HG02798 (cell line): ENCODE results near the gene HYCC2.
"Not testable (repeated sequence)": the region's sequence is repeated elsewhere in the genome, so short reads cannot be mapped to it uniquely, and the experiment has no call there.

ENCODE experiments used
- ATAC-seq: cut with Tn5 transposase; IDR thresholded peaks from one replicate; pipeline ENCODE4 v1.9.1; 2021; ENCODE audit warnings: mild to moderate bottlenecking; ENCODE audit not compliant: unreplicated experiment, poor library complexity

HYCC2 gene

DNA sequence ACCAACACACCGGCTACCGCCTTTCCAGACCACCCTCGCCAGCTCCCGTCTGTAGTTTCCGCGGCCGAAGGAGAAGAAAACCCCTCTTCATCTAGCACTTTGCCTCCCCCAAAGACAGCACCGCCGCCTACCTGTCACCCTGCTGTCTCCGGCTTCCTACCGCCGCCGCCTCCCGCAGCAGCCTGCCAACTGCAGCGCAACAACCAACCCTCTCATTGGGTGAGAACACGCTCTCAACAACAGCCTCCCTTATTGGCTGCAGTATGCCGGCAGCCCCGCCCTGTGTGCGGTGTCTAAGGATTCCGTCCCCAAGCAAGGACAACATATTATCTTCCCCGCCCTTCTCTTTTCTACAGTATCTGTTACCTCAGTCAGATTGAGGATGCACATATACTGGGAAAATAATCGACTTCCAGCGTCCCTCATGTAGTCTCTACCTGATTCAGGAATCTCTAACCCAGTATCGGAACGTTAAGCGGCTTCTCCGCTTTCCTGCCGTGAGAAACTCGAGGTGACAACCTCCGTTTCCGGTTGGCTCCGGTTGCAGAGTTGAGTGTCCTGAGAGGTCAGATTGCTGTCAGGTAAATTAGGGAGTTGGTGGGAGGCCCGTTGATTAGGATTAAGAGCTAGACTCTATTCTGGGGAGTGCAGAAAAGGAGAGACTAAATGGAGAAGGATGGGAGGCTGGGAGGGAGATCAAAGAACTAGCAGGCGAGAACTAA lies at the start of gene HYCC2, which contains the start of gene NDUFB3:
HYCC2 (minus strand) TSS at position 193 of the 722 bp plus-strand sequence. CDS start 47,662 bp downstream, outside the sequence.
NDUFB3 (plus strand) TSS at position 523 of the 722 bp plus-strand sequence. CDS start 6,882 bp downstream, outside the sequence.
- ATAC-seq: peak; percentile 99

DNA sequence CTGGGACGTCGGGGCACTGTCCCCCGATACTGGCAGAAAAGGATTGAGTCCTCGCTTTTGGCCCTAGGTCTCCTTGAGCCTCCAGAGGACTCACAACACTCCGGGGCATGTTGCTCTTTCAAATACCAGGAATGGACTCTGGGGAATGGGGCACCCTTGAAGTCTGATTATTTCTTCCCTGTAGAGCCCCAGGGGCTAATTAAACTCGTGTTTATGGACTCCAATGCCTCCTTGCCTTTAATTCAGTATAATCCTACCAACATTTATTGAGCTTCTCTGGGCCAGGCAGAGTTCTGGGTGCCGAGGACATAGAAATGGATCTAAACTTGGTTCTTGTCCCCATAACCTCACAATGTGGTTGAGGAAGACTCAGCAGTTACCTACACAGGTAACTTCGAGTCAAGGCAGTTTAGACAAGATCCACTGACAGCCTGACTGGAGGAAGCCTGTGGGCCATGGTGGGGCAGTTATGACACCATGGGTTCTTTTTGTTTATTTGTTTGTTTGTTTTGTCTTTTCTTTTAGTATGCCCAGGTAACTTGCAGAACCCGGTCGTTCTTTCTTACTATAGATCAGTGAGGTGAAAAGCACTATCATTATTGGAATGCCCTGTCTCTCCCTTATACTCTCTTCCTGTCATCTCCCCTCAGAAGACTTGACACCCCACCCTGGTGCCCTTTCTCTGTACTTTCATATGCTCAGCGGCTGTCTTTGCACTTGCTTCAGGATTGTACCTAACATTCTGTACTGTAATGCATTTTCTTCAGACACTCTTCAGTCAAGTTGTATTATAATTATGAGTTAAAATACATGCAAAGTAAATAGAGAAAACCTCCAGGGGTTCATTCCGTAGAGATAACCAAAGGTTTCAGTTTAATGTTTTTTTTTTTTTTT lies 47.7 kb upstream of the HYCC2 start:
- peak; percentile 4 for ATAC-seq

DNA sequence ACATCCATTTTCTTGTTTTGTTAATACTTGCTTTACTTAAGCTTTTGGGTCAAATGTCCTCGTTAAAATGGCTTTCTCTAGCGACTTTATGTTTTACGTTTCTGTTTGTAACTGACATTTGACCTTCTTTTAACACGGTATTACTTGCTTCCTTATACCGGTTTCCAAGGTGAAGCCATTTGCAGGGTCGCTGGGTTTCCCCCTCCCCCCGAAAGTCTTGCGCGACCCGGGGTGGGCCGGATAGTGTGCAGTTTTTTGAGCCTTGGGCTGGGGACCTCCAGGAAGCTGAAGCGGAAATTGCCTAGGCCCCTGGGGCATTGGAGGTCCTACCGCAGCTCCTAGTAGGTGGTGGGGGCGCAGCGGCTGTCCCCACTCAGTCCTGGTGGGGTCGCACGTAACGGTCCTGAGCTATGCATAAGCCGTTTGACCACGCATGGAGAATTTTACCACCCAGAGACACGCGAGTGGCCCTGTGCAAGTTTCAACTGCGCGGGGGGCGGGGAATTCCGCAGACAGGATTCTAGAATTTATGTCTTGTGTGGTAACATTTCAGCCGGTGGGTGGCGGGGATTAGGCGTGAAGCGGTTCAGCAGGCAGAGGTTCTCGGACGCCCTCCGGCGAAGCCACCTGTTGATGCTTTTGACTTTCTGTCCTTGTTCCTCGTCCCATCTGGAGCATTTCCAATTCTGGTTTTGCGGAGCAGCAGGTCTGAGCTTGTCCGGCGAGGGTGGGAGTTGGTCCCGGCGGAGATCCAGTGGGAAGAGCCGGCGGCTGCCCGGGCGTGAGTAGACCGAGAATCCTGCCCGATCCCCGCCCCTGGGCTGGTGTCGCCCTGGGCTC lies 46.9 kb upstream of the HYCC2 start:
- peak; percentile 51 for ATAC-seq

DNA sequence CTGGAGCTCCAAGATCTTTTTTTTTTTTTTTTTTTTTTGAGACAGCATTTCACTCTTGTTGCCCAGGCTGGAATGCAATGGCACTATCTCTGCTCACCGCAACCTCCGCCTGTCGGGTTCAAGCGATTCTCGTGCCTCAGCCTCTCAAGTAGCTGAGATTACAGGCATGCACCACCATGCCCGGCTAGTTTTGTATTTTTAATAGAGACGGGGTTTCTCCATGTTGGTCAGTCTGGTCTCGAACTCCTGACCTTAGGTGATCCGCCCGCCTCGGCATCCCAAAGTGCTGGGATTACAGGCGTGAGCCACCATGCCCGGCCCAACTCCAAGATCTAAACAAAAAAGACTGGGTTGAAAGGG lies 46.2 kb upstream of the HYCC2 start:
- not testable (repeated sequence) for ATAC-seq

DNA sequence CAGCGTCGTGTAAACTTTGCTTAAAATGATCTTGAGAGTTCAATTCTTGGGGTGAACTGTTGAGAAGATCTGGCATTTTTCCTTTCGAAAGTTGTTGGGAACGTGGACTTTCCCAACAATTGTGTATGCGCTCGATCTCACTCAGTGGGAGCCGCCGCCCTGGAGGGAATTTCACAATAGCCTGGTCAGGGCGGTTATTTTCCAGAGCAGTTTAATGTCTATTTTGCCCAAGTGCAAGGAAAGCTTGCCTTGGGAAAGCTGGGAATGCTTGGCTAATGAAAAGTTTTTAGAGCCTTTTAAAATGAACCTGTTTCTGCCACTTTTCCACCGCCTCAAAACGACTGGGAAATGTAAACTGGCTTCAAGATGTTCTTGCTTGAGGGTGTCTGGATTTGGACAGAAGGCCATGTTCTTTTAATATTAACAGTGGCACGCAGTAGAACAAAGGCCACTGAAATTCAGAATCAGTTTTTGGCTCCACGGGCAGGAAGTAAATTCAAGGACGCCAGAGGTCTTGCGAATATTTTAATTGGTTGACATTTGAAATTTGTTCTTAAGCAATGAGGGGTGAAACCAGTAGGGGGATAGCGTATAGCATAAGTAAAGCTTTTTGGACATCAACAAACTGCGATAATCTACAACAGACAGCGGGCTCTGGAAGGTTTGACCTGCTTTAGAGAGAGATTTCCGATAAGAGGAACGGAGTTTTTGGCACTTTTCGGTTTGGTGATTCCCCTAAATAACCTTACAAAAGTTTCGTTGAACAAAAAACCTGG lies 45.7 kb upstream of the HYCC2 start:
- peak; percentile 15 for ATAC-seq

DNA sequence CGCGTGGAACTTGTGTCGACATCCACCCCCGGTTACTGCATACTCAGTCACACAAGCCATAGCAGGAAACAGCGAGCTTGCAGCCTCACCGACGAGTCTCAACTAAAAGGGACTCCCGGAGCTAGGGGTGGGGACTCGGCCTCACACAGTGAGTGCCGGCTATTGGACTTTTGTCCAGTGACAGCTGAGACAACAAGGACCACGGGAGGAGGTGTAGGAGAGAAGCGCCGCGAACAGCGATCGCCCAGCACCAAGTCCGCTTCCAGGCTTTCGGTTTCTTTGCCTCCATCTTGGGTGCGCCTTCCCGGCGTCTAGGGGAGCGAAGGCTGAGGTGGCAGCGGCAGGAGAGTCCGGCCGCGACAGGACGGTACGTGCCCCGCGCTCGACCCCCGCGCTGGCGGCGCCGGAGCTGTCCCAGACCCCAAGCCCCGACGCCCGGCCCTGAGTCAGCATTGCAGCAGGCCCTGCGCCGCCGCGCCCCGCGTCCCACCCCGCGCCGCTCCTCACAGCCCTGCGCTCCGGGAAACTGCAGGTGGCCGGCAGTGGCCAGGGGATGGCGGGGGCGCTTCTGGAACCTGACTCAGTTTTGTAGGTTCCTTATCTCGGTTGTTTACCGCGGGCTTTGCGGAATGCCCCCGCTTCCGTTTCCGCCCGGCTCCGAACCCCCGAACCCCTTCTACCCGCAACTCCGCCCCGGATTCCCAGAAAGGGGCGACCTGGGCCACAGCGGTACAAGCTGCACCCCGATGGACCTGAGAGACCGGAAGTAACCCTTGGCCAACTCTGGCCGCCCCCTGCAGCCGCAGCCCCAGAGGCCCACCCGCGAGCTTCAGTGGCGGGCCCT lies 44.9 kb upstream of the HYCC2 start, which contains the start of gene CFLAR:
CFLAR (plus strand) TSS at position 50 of the 844 bp plus-strand sequence. CDS start 13,702 bp downstream, outside the sequence.
- peak; percentile 34 for ATAC-seq

DNA sequence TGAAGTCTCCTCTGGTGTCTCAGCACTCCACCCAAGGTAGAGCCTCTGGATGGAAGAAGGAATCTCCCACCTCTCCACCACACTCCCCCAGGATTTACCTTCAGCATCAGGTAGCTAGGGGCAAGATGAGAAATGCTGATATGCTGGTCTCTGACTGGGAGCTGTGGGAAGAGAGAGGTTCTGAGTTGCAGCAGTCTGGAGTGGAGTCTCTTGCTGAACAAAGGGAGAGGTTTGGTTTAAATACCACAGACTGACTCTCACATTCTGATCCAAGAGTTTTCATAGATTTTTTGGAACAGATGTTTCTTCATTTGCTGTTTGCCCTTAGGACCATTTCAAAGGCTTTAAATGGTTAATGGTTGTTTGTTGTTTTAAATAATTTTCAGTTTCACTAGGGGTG lies 43.4 kb upstream of the HYCC2 start:
- no peak for ATAC-seq

DNA sequence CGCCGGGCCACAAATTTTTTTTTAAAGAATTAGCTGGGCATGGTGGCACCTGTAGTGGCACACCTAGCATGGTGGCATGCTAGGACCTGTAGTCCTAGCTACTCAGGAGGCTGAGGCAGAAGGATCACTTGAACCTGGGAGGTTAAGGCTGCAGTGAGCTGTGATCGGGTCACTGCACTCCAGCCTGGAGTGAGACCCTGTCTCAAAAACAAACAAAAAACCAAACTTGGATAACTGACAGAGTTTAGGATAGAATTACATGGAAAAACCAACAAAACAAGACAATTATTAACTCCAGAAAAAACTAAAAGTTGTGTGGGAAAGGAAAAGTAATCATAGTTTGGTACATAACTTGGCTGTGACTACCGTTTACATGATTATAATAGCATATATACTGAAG lies 42.9 kb upstream of the HYCC2 start:
- ATAC-seq: no peak

DNA sequence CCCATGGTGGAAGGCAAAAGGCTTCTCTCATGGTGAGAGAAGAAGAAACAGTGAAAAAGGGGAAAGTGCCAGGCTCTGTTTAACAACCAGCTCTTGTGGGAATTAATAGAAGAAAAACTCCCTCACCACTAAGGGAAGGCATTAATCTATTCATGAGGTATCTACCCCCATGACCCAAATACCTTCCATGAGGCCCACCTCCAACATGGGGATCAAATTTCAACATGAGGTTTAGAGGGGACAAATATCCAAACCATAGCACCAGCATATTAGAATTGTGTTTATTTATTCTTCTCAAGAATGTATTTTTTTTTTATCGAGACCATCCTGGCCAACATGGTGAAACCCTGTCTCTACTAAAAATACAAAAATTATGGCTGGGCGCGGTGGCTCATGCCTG lies 39.6 kb upstream of the HYCC2 start:
- ATAC-seq: no peak

DNA sequence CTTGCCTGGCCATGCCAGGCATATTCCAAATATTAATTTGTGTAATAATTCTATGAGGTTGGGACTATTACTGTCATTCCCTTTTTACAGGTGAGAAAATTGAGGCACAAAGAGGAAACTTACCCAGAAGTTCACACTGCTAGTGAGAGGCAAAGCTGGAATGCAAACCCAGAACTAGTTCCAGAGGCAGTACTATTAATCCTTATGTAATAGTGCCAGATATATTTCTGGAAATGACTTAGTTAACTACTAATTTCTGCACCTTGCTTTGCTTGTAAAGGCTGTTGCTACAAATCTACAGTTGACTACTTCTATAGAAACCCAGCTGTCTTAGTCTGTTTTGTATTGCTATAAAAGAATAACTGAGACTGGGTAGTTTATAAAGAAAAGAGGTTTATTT lies 39.1 kb upstream of the HYCC2 start:
- ATAC-seq: no peak

DNA sequence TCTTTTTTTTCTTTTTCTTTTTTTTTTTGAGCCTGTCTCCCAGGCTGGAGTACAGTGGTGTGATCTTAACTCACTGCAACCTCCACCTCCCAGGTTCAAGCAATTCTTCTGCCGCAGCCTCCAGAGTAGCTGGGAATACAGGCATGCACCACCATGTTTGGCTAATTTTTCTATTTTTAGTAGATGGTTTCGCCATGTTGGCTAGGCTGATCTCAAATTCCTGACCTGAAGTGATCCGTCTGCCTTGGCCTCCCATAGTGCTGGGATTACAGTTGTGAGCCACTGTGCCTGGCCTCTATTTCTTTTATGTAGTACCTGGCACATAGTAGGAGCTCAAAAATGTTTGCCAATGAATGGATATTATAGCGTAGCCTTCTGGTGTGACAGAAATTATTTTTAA lies 37.7 kb upstream of the HYCC2 start:
- ATAC-seq: no peak

DNA sequence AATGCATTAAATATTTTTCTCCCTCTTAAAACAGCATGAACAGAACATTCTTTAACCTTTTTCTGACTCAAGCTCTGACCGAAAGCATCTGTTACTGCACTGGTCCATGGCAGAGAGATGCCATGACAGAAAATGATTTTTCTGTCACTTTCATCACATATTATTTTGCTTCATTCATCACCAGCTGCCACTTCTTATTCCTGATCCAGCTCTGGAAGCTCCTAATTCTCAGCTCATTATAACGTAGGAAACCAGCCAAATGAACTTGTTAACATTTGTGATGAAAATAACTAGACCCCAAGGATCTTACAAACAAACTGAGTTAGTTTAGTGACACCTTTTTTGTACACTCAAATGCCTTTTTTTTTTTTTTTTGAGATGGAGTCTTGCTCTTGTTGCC lies 36.9 kb upstream of the HYCC2 start:
- ATAC-seq: no peak

DNA sequence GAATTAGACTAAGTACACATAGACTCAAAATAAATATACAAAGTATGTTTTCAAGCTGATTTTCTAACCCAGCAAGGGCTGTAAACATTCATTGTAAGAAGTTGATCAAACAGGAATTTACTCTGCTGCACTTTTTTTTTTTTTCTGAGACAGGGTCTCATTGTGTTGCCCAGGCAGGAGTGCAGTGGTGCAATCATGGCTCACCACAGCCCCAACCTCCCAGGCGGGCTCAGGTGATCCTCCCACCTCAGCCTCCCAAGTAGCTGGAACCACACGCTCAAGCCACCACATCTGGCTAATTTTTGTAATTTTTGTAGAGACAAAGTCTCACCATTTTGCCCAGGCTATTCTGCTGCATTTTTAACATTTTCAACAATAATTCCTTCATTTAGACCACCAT lies 36.2 kb upstream of the HYCC2 start:
- no peak for ATAC-seq

DNA sequence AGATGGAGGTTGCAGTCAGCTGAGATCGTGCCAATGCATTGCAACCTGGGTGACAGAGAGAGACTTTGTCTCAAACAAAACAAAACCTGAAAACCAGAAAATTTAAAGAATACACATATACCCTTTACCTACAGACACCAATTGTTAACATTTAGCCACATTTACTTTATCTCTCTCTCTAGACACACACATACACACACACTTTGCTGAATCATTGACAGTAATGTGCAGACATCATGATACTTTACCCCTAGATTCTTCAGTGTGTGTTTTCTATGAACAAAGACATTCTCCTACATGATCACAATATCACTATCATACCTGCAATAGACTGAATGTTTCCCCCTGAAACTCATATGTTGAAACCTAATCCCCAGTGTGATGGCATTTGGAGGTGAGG lies 34.3 kb upstream of the HYCC2 start:
- no peak for ATAC-seq

DNA sequence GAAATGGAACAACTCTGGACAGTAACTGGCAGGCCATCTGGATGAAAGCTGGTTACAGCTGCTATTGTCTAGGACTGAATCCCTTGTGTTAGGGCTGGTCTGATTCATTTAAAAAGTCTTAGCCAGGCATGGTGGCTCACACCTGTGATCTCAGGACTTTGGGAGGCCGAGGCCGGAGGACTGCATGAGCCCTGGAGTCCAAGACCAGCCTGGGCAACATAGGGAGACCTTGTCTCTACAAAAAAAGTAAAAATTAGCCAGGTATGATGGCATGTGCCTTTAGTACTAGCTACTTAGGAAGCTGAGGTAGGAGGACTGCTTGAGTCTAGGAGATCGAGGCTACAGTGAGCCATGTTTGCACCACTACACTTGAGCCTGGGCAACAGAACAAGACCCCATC lies 29.0 kb upstream of the HYCC2 start:
- no peak for ATAC-seq

DNA sequence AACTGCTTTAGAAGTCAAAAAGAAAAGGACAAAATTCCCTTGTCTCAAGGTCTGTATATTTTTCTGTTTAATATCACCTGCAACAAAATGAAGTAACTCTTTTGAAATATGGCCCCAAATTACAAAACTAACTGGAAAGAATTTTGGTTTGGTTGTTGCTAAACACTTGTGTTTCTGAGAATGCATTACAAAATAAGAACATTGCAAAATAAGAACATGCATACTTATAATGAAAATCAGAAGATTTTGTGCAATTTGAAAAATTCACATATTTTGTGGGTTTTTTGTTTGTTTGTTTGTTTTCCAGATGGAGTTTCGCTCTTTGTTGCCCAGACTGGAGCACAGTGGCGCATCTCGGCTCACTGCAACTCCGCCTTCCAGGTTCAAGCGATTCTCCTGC lies 22.1 kb upstream of the HYCC2 start:
- ATAC-seq: no peak

DNA sequence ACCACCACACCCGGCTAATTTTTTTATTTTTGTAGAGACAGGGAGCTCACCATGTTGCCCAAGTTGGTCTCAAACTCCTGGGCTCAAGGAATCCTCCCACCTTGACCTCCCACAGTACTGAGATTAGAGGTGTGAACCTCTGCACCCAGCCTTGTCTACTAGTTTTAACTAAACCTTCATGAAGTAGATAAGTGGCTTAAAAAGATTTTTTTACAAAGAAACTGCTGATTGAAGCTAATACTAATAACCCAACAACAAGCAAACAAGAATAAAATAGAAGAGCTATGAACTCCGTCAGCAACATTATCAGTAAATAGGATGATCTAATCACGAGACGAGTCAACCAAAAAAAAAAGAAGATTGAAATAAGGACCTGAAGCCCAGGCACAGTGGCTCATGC lies 19.1 kb upstream of the HYCC2 start:
- ATAC-seq: no peak

DNA sequence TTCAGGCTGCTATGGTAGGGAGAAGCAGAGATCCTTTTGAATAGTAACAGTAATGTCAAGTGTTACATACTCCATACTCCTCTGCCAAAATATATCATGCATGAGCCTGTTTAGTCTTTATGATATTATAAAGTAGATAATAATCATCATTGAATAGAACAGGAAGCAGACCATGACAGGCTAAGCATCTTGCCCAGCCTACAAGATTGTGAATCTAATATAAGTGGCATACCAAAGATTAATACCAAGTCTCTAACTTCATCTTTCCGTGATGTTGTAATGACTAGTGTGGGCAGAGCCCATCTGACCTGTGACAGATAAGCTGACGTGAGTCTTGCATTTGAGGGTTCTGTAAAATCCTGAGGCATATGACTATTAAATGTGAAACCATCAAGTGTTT lies 13.4 kb upstream of the HYCC2 start:
- no peak for ATAC-seq

DNA sequence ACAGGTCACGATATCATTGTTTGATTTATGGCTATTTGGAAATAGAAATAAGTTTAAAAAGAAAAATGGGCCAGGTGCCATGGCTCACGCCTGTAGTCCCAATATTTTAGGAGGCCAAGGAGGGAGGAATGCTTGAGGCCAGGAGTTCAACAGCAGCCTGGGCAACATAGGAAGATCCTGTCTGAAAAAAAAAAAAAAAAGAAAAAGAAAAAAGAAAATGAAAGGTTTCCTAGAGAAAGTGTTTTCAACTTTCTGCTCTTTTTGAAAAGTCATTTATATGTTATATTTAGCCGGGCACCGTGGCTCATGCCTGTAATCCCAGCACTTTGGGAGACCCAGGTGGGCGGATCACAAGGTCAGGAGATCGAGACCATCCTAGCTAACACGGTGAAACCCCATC lies 3.5 kb upstream of the HYCC2 start:
- ATAC-seq: no peak
